Measurements from ENCODE around the gene FCRLB. TPM values are rescaled to one million over a fixed set of nuclear protein-coding genes. Genes with fewer than 3 reads are reported as not detected.

The FCRLB gene
- total and polyA plus RNA-seq, 2 donors from 2014 or later: 2.3 to 2.8 TPM

DNA sequence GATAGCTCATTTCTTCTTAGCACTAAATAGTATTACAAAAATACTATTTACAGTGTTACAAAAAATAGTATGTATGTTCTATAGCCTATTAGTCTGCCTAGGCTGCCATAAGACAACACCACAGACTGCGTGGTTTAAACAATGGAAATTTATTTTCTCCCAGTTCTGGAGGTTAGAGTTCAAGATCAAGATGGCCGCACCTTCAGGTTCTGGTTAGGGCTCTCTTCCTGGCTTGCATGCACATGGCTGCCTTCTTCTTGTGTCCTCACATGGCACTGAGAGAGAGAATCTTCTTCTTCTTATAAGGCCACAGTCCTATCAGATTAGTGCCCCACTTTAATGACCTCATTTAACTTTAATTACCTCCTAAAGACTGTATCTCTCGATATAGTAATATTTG lies 48.9 kb downstream of the FCRLB start:
- intact Hi-C loops (cut with DNase I): no loop called here
- H3K4me1 ChIP-seq (ENCODE audit: control insufficient read depth in 2 of 3, insufficient read depth in 2 of 3, low read depth in 1 of 3, low read length in 3 of 3): peaks cover 0 to 7% (median 3%) of the 10 kb centered on the region in 3 donors
- FAIRE-seq (no peak), DNase-seq (no peak)
- no peaks in the 10 kb centered on the region for H3K27me3 ChIP-seq (ENCODE audit: control insufficient read depth, insufficient read depth, low read length)
- H3K36me3 ChIP-seq (ENCODE audit: control insufficient read depth in 2 of 3, insufficient read depth in 3 of 3, low read length in 3 of 3): no peaks in the 10 kb centered on the region
- H3K9me3 ChIP-seq (ENCODE audit: control insufficient read depth in 2 of 3, insufficient read depth in 1 of 3, low read length in 3 of 3): no peaks in the 10 kb centered on the region
- H3K4me3 ChIP-seq (ENCODE audit: low read length in 3 of 3): no peak overlapping the region
- H3K27ac ChIP-seq (ENCODE audit: low read depth in 2 of 2, low read length in 2 of 2): no peak overlapping the region
- H3K9ac ChIP-seq (ENCODE audit: low read length in 3 of 3): no peak overlapping the region
- TF ChIP-seq, protein P1, sequence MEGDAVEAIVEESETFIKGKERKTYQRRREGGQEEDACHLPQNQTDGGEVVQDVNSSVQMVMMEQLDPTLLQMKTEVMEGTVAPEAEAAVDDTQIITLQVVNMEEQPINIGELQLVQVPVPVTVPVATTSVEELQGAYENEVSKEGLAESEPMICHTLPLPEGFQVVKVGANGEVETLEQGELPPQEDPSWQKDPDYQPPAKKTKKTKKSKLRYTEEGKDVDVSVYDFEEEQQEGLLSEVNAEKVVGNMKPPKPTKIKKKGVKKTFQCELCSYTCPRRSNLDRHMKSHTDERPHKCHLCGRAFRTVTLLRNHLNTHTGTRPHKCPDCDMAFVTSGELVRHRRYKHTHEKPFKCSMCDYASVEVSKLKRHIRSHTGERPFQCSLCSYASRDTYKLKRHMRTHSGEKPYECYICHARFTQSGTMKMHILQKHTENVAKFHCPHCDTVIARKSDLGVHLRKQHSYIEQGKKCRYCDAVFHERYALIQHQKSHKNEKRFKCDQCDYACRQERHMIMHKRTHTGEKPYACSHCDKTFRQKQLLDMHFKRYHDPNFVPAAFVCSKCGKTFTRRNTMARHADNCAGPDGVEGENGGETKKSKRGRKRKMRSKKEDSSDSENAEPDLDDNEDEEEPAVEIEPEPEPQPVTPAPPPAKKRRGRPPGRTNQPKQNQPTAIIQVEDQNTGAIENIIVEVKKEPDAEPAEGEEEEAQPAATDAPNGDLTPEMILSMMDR (IDR thresholded peaks at IDR 0.05; ENCODE audit: borderline replicate concordance, extremely low read depth, insufficient read depth): no peak

DNA sequence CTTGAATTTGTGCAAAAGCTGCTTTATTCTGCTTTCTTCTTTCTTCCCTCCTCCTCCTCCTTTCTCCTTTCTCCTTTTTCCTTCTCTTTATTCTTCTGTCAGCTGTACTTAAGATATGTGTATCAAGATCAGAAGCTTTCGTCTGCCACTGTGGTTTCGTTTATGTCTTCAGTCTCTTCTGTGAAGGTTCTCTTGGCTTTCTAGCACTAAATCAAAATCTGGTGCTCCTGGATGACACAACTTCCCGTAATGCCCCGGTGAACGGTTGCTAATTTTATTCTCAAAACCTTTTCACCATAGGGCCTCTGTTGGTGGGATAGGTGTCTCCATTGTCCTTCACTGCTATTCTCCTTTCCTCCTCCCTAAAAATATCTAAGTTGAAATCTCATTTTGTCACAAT lies 49.8 kb downstream of the FCRLB start:
- TF ChIP-seq, protein P1 (IDR thresholded peaks at IDR 0.05; ENCODE audit: borderline replicate concordance, extremely low read depth, insufficient read depth): no peak
- no peak overlapping the region for H3K4me3 ChIP-seq (ENCODE audit: low read length in 3 of 3)
- peaks cover 0 to 7% (median 3%) of the 10 kb centered on the region in 3 donors for H3K4me1 ChIP-seq (ENCODE audit: control insufficient read depth in 2 of 3, insufficient read depth in 2 of 3, low read depth in 1 of 3, low read length in 3 of 3)
- FAIRE-seq: no peak
- no peaks in the 10 kb centered on the region for H3K9me3 ChIP-seq (ENCODE audit: control insufficient read depth in 2 of 3, insufficient read depth in 1 of 3, low read length in 3 of 3)
- H3K27me3 ChIP-seq (ENCODE audit: control insufficient read depth, insufficient read depth, low read length): no peaks in the 10 kb centered on the region
- DNase-seq: no peak
- no peak overlapping the region for H3K27ac ChIP-seq (ENCODE audit: low read depth in 2 of 2, low read length in 2 of 2)
- H3K36me3 ChIP-seq (ENCODE audit: control insufficient read depth in 2 of 3, insufficient read depth in 3 of 3, low read length in 3 of 3): no peaks in the 10 kb centered on the region
- H3K9ac ChIP-seq (ENCODE audit: low read length in 3 of 3): no peak overlapping the region
- intact Hi-C loops (cut with DNase I): no loop called here

DNA sequence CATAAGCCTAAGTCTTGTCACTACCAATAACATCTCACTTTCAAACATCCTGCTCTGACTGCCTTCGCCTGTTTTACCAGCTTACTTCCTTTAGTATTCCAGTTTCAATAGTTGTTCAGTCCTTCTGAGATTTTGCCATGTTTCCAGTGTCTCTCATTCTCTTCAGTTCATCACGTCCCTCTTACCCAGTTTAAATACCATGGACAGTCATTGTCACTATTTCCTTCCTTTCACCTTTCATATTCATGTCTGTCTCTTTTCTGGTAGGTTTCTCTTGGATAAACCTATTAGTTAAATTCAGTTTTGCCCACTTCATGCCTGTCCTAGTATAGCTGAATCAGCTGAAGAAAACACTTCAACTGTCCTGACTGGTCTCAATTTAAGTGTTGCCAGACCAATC lies 50.6 kb downstream of the FCRLB start:
- H3K36me3 ChIP-seq (ENCODE audit: control insufficient read depth in 2 of 3, insufficient read depth in 3 of 3, low read length in 3 of 3): no peaks in the 10 kb centered on the region
- H3K4me1 ChIP-seq (ENCODE audit: control insufficient read depth in 2 of 3, insufficient read depth in 2 of 3, low read depth in 1 of 3, low read length in 3 of 3): peaks cover 0 to 7% (median 2%) of the 10 kb centered on the region in 3 donors
- no peak overlapping the region for H3K9ac ChIP-seq (ENCODE audit: low read length in 3 of 3)
- DNase-seq: no peak
- H3K9me3 ChIP-seq (ENCODE audit: control insufficient read depth in 2 of 3, insufficient read depth in 1 of 3, low read length in 3 of 3): no peaks in the 10 kb centered on the region
- TF ChIP-seq, protein P1 (IDR thresholded peaks at IDR 0.05; ENCODE audit: borderline replicate concordance, extremely low read depth, insufficient read depth): no peak
- no peak for FAIRE-seq
- intact Hi-C loops (cut with DNase I): no loop called here
- H3K27me3 ChIP-seq (ENCODE audit: control insufficient read depth, insufficient read depth, low read length): no peaks in the 10 kb centered on the region
- no peak overlapping the region for H3K4me3 ChIP-seq (ENCODE audit: low read length in 3 of 3)
- no peak overlapping the region for H3K27ac ChIP-seq (ENCODE audit: low read depth in 2 of 2, low read length in 2 of 2)

DNA sequence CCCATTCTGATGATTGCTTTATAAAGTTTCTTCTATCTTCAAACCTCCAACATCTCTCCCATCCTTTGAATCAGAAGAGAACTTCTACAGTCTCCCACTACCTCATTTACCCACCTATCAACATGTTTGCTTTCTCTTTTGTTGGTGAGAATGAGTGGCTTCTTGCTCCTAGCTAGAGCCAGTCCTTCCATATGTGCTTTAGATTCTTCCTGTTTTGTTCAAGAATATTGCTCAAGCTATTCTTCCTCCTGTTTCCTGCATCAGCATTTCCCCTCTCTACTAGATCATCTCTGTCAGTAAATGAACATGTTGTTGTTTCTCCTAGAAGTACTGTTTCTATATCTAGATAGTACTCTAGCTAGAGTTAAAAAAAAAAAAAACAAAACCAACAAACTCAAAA lies 51.1 kb downstream of the FCRLB start:
- Histone ChIP-seq H3K4me3 (ENCODE audit: low read length in 3 of 3) (no peak overlapping the region), H3K9me3 (ENCODE audit: control insufficient read depth in 2 of 3, insufficient read depth in 1 of 3, low read length in 3 of 3) (no peaks in the 10 kb centered on the region), H3K27ac (ENCODE audit: low read depth in 2 of 2, low read length in 2 of 2) (no peak overlapping the region), H3K27me3 (ENCODE audit: control insufficient read depth, insufficient read depth, low read length) (no peaks in the 10 kb centered on the region), H3K4me1 (ENCODE audit: control insufficient read depth in 2 of 3, insufficient read depth in 2 of 3, low read depth in 1 of 3, low read length in 3 of 3) (peaks cover 0 to 7% (median 0%) of the 10 kb centered on the region in 3 donors), H3K9ac (ENCODE audit: low read length in 3 of 3) (no peak overlapping the region), H3K36me3 (ENCODE audit: control insufficient read depth in 2 of 3, insufficient read depth in 3 of 3, low read length in 3 of 3) (no peaks in the 10 kb centered on the region)
- TF ChIP-seq, protein P1 (IDR thresholded peaks at IDR 0.05; ENCODE audit: borderline replicate concordance, extremely low read depth, insufficient read depth): no peak
- no peak for FAIRE-seq
- no peak for DNase-seq
- intact Hi-C loops (cut with DNase I): no loop called here

Data from kidney (tissue), 14 donors.